K562 (cell line): ENCODE measurements around the gene OCIAD1. TPM values are rescaled to one million over a fixed set of nuclear protein-coding genes. Genes with fewer than 3 reads are reported as not detected.

Source experiments
- ATAC-seq: fragments of 200-7000 bp; cut with Tn5 transposase; 3 replicates; pipeline ENCODE4 v1.9.1; 2020; ENCODE audit warnings: moderate library complexity
- BruUV-seq: library from RNA; stranded (reverse); fragments of 400-500 nt; replicated peaks from 2 replicates; lab custom pipeline; 2021; lab: Mats Ljungman, UMichigan
- CTCF ChIA-PET: fragments of 300-600 bp; formaldehyde crosslinking; extraction: SDS; loops from one replicate; lab custom pipeline; 2021; ENCODE audit warnings: low intra/inter-chr PET ratio; lab: Yijun Ruan, JAX
- POLR2A ChIA-PET: fragments of 300-600, 350-650 bp; sonication (Branson Sonifier 250); formaldehyde crosslinking; extraction: SDS; loops from one replicate; lab custom pipeline; 2021; ENCODE audit warnings: antibody characterized with exemption, inconsistent platforms; lab: Yijun Ruan, JAX
- DNase-seq, 4 experiments: peaks; one replicate each; pipeline versions ENCODE4 v3.0.0 to v3.0.0-alpha.2; 2011 to 2018; ENCODE audit warnings: low spot score in 3 of 4, mixed read lengths in 3 of 4; ENCODE audit errors: extremely low read depth in 1 of 4
- FAIRE-seq: peaks from 2 replicates; lab custom pipeline; 2011; peaks lifted over from hg19 to GRCh38; lab: Jason Lieb, UNC
- H2AFZ ChIP-seq: 2 replicates; pipeline ENCODE4 v1.6.0; 2011; ENCODE audit warnings: low read depth, low read length, control low read depth, inconsistent platforms
- H3K27ac ChIP-seq: fragments of 200-600 bp; 3 replicates; pipeline ENCODE4 v1.8.0; 2011; ENCODE audit warnings: low read depth, mild to moderate bottlenecking, control low read depth, inconsistent platforms, low read length, moderate library complexity, mixed read lengths; ENCODE audit errors: extremely low read depth
- H3K27me3 ChIP-seq, 2 experiments: fragments of 300-600 bp in 1 of 2; 2 replicates in 1 of 2; 3 replicates in 1 of 2; pipeline versions ENCODE4 v1.6.0 to v1.8.0; 2011; ENCODE audit warnings: inconsistent platforms in 2 of 2, low read length in 2 of 2, mild to moderate bottlenecking in 1 of 2, mixed read lengths in 1 of 2, moderate library complexity in 1 of 2; ENCODE audit not compliant: control insufficient read depth in 2 of 2, insufficient read depth in 2 of 2
- H3K36me3 ChIP-seq: fragments of 300-600 bp; 3 replicates; pipeline ENCODE4 v1.8.0; 2011; ENCODE audit warnings: mild to moderate bottlenecking, low read length, inconsistent platforms; ENCODE audit not compliant: control insufficient read depth, insufficient read depth
- H3K4me1 ChIP-seq, 2 experiments: fragments of 200-600 bp in 1 of 2; replicated peaks in 1 of 2; 2 replicates in 1 of 2; 3 replicates in 1 of 2; pipeline versions ENCODE4 v1.5.1 to v1.8.0; 2011; ENCODE audit warnings: inconsistent platforms in 2 of 2, low read length in 2 of 2, mild to moderate bottlenecking in 1 of 2, mixed read lengths in 1 of 2, moderate library complexity in 1 of 2; ENCODE audit not compliant: control insufficient read depth in 2 of 2, insufficient read depth in 2 of 2
- H3K4me2 ChIP-seq: 2 replicates; pipeline ENCODE4 v1.6.1; 2011; ENCODE audit warnings: low read length, control low read depth, inconsistent platforms, mixed read lengths; ENCODE audit not compliant: insufficient read depth
- H3K4me3 ChIP-seq: fragments of 200-600 bp; sonication (generic), shearing (Covaris generic); 2 replicates; pipeline ENCODE4 v1.5.1; 2016; ENCODE audit warnings: control low read depth, inconsistent platforms
- H3K79me2 ChIP-seq: fragments of 200-600 bp; 3 replicates; pipeline ENCODE4 v1.8.0; 2011; ENCODE audit warnings: low read length, inconsistent platforms; ENCODE audit not compliant: control insufficient read depth, insufficient read depth
- H3K9ac ChIP-seq, 2 experiments: 2 replicates each; pipeline versions ENCODE4 v1.6.0 to v1.6.1; 2011; ENCODE audit warnings: low read depth in 2 of 2, low read length in 2 of 2, control low read depth in 1 of 2, inconsistent platforms in 1 of 2, mild to moderate bottlenecking in 1 of 2, mixed read lengths in 1 of 2; ENCODE audit not compliant: insufficient read depth in 1 of 2
- H3K9me1 ChIP-seq: one replicate; pipeline ENCODE4 v1.6.0; 2011; ENCODE audit warnings: inconsistent platforms, mild to moderate bottlenecking, low read length, moderate library complexity; ENCODE audit not compliant: control insufficient read depth, insufficient read depth
- H3K9me3 ChIP-seq: replicated peaks from 2 replicates; pipeline ENCODE4 v1.5.1; 2011; ENCODE audit warnings: low read depth, low read length, inconsistent platforms; ENCODE audit not compliant: control insufficient read depth, insufficient read depth
- H4K20me1 ChIP-seq: replicated peaks from 2 replicates; pipeline ENCODE4 v1.6.1; 2011; ENCODE audit warnings: low read length, inconsistent platforms, mixed read lengths; ENCODE audit not compliant: control insufficient read depth, insufficient read depth
- BRD4 ChIP-seq: fragments of 200-600 bp; sonication (generic); IDR thresholded peaks from 2 replicates; pipeline ENCODE4 v1.6.1; 2017; ENCODE audit warnings: inconsistent platforms
- PML ChIP-seq: IDR thresholded peaks from 2 replicates; pipeline ENCODE4 v1.6.1; 2012; ENCODE audit warnings: low read length, inconsistent platforms
- SREBF1 ChIP-seq: fragments of 150-350 bp; IDR thresholded peaks from 2 replicates; pipeline ENCODE4 v1.6.1; 2014; ENCODE audit warnings: antibody characterized with exemption, low read depth, low read length, borderline replicate concordance
- ZNF431 ChIP-seq: sonication (generic); formaldehyde crosslinking; IDR thresholded peaks from 2 replicates; pipeline ENCODE4 v1.8.0; 2022; ENCODE audit warnings: mild to moderate bottlenecking, missing genetic modification reagents
- WGBS: fragments of 100-300 bp; shearing (Covaris generic); methylation state at CpG from one replicate; pipeline ENCODE4 v1.1.6; 2016; ENCODE audit warnings: low coverage, mixed read lengths; ENCODE audit not compliant: insufficient coverage; ENCODE audit errors: missing lambda C conversion rate; 5-methylcytosine and 5-hydroxymethylcytosine counted together
- in situ Hi-C: fragments of 300-500 bp; cut with MboI; formaldehyde crosslinking; loops from 4 replicates; pipeline ENCODE4 v1.15.0; 2018; ENCODE audit warnings: inconsistent platforms, mixed read lengths
- intact Hi-C: fragments of 100-400 bp; cut with micrococcal nuclease; formaldehyde crosslinking; loops from 2 replicates; pipeline ENCODE4 v1.14.2; 2022
- polyA plus RNA-seq, 8 experiments: library from polyadenylated mRNA; depleted of rRNA in 4 of 8; stranded (reverse) in 5 of 8; unstranded in 3 of 8; fragments of >200 nt; fragmentation: Nextera tagmentation in 2 of 8; fragmentation: Illumina TruSeq in 1 of 8; extraction: Ambion mirVana in 2 of 8; extraction: Trizol in 1 of 8; gene quantifications; 2 replicates each; pipeline versions ENCODE4 v1.2.1 to v1.2.3, GENCODE V29; 2011 to 2014; ENCODE audit warnings: inconsistent platforms in 1 of 8, missing spikeins in 1 of 8
- total RNA-seq, 7 experiments: library from RNA; depleted of rRNA in 6 of 7; stranded (reverse); fragments of >200 nt in 6 of 7; fragmentation: Illumina TruSeq in 2 of 7; extraction: Trizol in 2 of 7; gene quantifications; 2 replicates each; pipeline versions ENCODE4 v1.2.1 to v1.2.3, GENCODE V29; 2011 to 2021; ENCODE audit warnings: low replicate concordance in 1 of 7
- TF ChIP-seq, protein P1 (sequence below): fragments of 250-450 bp; sonication (Bioruptor Pico); IDR thresholded peaks from 2 replicates; pipeline ENCODE4 v1.9.0; 2021; ENCODE audit warnings: mild to moderate bottlenecking
- TF ChIP-seq, protein P2 (sequence below): fragments of 450-650 bp; IDR thresholded peaks from 2 replicates; pipeline ENCODE4 v1.6.1; 2017; ENCODE audit warnings: antibody characterized with exemption, mild to moderate bottlenecking
- TF ChIP-seq, protein P3 (sequence below), 3 experiments: fragments of 200-800 bp in 1 of 3; sonication (Bioruptor generic) in 1 of 3; sonication (generic) in 1 of 3; formaldehyde crosslinking in 1 of 3; IDR thresholded peaks; 2 replicates each; pipeline versions ENCODE4 v1.6.1 to v1.8.0; 2016 to 2022; ENCODE audit warnings: mild to moderate bottlenecking in 2 of 3, missing compliant biosample characterization in 2 of 3, missing genetic modification characterization in 2 of 3, missing genetic modification reagents in 1 of 3
- TF ChIP-seq, protein P4 (sequence below): sonication (generic); formaldehyde crosslinking; IDR thresholded peaks from 2 replicates; pipeline ENCODE4 v1.8.1; 2023; ENCODE audit warnings: mild to moderate bottlenecking, missing genetic modification reagents
- TF ChIP-seq, protein P5 (sequence below): sonication (generic); formaldehyde crosslinking; IDR thresholded peaks from 2 replicates; pipeline ENCODE4 v1.8.1; 2023; ENCODE audit warnings: mild to moderate bottlenecking, missing genetic modification reagents, moderate library complexity
- TF ChIP-seq, protein P6 (sequence below): sonication (generic); formaldehyde crosslinking; IDR thresholded peaks from 2 replicates; pipeline ENCODE4 v1.8.0; 2022; ENCODE audit warnings: missing genetic modification reagents, mild to moderate bottlenecking, borderline replicate concordance

The OCIAD1 gene
- total and polyA plus RNA-seq, 9 of the 15 experiments (the other 6 are each of a cell fraction or from before 2014, with no cell fraction given) = 99.0 to 358 (median 196) TPM

DNA sequence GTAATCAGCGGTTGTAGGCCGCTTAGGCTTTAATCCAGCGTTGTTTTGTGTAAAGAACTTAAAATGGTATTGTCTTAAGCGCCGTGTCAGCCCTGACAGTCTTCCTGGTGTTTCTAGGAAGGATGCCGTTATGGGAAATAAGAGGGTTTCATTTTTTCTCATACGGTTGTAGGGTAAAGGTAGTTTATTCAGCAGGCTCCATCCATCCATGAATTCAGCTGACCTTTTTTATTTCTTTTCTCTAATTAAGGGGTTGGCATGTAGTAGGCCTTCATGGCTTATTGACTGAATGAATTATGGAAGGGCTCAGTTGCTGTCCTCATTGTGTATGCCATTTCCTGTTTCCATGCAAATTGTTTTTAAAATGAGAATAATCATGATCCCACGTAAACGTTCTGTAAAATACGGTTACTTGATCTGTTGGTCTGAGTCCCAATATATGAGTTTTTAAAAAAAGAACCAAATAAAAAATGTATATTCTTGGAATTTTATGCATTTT, 693 bp downstream of the OCIAD1 start:
- ATAC-seq = peak; percentile 2
- no peak for FAIRE-seq
- H3K4me1 ChIP-seq = peaks cover 6% of the 10 kb centered on the region in 2 experiments; a peak in 3 of 5 replicates
- H3K4me2 ChIP-seq = peak overlapping the region; percentile 96
- DNase-seq = no peak
- CTCF ChIA-PET = no interaction called here
- no peaks in the 10 kb centered on the region for H3K27me3 ChIP-seq
- in situ Hi-C loops (no loop called here), intact Hi-C loops (loop anchor here (2.0 to 5.0 kb wide), 4 partner anchors 51 to 147 kb away; partner anchors contain the start of gene FRYL)
- peak overlapping the region; percentile 74 for H3K4me3 ChIP-seq
- H3K9me3 ChIP-seq = 0 out of 2 replicates have a peak, but pooled peaks cover 3% of the 10 kb centered on the region
- TSS peak; percentile 77 for BruUV-seq
- H2AFZ ChIP-seq = peak overlapping the region; percentile 85
- WGBS = 0% methylated on average over 10 of the region's 10 CpGs
- POLR2A ChIA-PET = no interaction called here
- peaks cover 55% of the 10 kb centered on the region for H3K79me2 ChIP-seq
- H3K9ac ChIP-seq = peak overlapping the region; percentile 95 to 100
- H3K27ac ChIP-seq = peak overlapping the region; percentile 94
- peaks cover 42% of the 10 kb centered on the region for H3K36me3 ChIP-seq
- no peaks in the 10 kb centered on the region for H3K9me1 ChIP-seq
- H4K20me1 ChIP-seq = no peaks in the 10 kb centered on the region
- TF ChIP-seq SREBF1 (no peak), PML (peak; percentile 8; the same call in 1 of the 2 replicates), ZNF431 (CRISPR knock-in tag) (peak; percentile 2; the same call in 1 of the 2 replicates), BRD4 (0 out of 2 replicates have a peak, but pooled peaks have one; percentile 95)
- TF ChIP-seq, protein P1, sequence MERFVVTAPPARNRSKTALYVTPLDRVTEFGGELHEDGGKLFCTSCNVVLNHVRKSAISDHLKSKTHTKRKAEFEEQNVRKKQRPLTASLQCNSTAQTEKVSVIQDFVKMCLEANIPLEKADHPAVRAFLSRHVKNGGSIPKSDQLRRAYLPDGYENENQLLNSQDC (CRISPR knock-in tag) = no peak
- TF ChIP-seq, protein P2, sequence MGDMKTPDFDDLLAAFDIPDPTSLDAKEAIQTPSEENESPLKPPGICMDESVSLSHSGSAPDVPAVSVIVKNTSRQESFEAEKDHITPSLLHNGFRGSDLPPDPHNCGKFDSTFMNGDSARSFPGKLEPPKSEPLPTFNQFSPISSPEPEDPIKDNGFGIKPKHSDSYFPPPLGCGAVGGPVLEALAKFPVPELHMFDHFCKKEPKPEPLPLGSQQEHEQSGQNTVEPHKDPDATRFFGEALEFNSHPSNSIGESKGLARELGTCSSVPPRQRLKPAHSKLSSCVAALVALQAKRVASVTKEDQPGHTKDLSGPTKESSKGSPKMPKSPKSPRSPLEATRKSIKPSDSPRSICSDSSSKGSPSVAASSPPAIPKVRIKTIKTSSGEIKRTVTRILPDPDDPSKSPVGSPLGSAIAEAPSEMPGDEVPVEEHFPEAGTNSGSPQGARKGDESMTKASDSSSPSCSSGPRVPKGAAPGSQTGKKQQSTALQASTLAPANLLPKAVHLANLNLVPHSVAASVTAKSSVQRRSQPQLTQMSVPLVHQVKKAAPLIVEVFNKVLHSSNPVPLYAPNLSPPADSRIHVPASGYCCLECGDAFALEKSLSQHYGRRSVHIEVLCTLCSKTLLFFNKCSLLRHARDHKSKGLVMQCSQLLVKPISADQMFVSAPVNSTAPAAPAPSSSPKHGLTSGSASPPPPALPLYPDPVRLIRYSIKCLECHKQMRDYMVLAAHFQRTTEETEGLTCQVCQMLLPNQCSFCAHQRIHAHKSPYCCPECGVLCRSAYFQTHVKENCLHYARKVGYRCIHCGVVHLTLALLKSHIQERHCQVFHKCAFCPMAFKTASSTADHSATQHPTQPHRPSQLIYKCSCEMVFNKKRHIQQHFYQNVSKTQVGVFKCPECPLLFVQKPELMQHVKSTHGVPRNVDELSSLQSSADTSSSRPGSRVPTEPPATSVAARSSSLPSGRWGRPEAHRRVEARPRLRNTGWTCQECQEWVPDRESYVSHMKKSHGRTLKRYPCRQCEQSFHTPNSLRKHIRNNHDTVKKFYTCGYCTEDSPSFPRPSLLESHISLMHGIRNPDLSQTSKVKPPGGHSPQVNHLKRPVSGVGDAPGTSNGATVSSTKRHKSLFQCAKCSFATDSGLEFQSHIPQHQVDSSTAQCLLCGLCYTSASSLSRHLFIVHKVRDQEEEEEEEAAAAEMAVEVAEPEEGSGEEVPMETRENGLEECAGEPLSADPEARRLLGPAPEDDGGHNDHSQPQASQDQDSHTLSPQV = peak; percentile 19; the same call in 1 of the 2 replicates
- TF ChIP-seq, protein P3, sequence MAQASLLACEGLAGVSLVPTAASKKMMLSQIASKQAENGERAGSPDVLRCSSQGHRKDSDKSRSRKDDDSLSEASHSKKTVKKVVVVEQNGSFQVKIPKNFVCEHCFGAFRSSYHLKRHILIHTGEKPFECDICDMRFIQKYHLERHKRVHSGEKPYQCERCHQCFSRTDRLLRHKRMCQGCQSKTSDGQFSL (CRISPR knock-in tag; IDR thresholded peaks at IDR 0.05) = no peak
- TF ChIP-seq, protein P3 (tag; IDR thresholded peaks at IDR 0.05) = no peak
- TF ChIP-seq, protein P4, sequence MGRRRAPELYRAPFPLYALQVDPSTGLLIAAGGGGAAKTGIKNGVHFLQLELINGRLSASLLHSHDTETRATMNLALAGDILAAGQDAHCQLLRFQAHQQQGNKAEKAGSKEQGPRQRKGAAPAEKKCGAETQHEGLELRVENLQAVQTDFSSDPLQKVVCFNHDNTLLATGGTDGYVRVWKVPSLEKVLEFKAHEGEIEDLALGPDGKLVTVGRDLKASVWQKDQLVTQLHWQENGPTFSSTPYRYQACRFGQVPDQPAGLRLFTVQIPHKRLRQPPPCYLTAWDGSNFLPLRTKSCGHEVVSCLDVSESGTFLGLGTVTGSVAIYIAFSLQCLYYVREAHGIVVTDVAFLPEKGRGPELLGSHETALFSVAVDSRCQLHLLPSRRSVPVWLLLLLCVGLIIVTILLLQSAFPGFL = no peak
- TF ChIP-seq, protein P5, sequence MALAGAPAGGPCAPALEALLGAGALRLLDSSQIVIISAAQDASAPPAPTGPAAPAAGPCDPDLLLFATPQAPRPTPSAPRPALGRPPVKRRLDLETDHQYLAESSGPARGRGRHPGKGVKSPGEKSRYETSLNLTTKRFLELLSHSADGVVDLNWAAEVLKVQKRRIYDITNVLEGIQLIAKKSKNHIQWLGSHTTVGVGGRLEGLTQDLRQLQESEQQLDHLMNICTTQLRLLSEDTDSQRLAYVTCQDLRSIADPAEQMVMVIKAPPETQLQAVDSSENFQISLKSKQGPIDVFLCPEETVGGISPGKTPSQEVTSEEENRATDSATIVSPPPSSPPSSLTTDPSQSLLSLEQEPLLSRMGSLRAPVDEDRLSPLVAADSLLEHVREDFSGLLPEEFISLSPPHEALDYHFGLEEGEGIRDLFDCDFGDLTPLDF (CRISPR knock-in tag) = 0 out of 2 replicates have a peak, but pooled peaks have one; percentile 69
- TF ChIP-seq, protein P6, sequence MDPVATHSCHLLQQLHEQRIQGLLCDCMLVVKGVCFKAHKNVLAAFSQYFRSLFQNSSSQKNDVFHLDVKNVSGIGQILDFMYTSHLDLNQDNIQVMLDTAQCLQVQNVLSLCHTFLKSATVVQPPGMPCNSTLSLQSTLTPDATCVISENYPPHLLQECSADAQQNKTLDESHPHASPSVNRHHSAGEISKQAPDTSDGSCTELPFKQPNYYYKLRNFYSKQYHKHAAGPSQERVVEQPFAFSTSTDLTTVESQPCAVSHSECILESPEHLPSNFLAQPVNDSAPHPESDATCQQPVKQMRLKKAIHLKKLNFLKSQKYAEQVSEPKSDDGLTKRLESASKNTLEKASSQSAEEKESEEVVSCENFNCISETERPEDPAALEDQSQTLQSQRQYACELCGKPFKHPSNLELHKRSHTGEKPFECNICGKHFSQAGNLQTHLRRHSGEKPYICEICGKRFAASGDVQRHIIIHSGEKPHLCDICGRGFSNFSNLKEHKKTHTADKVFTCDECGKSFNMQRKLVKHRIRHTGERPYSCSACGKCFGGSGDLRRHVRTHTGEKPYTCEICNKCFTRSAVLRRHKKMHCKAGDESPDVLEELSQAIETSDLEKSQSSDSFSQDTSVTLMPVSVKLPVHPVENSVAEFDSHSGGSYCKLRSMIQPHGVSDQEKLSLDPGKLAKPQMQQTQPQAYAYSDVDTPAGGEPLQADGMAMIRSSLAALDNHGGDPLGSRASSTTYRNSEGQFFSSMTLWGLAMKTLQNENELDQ (CRISPR knock-in tag) = no peak
